SU-DHL-6 (cell line): ENCODE results near the gene MACIR.

Source experiments
- CTCF ChIP-seq: fragments of 200-600 bp; sonication (generic); IDR thresholded peaks from one replicate; pipeline ENCODE4 v1.5.1; 2017; ENCODE audit warnings: antibody characterized with exemption, mild to moderate bottlenecking, low read length, moderate library complexity; ENCODE audit not compliant: insufficient read depth, poor library complexity, severe bottlenecking
- EZH2phosphoT487 ChIP-seq: fragments of 200-600 bp; sonication (generic), shearing (Covaris generic); conservative IDR thresholded peaks from 2 replicates; pipeline ENCODE4 v1.6.1; 2018; ENCODE audit warnings: mild to moderate bottlenecking, antibody characterized with exemption, low read length, moderate library complexity, mixed read lengths

DNA sequence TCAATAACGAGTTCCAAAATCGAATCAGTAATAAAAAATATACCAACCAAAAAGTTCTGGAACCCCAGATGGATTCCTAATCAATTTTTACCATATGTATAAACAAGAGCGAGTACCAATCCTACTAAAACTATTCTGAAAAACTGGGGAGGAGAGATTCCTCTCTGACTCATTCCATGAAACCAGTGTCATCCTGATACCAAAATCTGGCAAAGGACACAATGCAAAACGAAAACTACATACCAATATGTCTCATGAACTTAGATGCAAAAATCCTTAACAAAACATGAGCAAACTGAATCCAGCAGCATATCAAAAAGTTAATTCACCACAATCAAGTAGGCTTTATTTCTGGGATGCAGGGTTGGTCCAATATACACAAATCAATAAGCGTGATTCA, 30.5 kb upstream of the MACIR start:
- TF ChIP-seq CTCF (no peak), EZH2phosphoT487 (no peak)
